ENCODE measurements around the gene RPL5. TPM values are rescaled to one million over a fixed set of nuclear protein-coding genes. Genes with fewer than 3 reads are reported as not detected.
"Not testable (repeated sequence)": the region's sequence is repeated elsewhere in the genome, so short reads cannot be mapped to it uniquely, and the experiment has no call there.

RPL5 gene
- 1,000 to 10,000 TPM; 1,253 to 1,604 TPM for total RNA-seq

- Mint-ChIP-seq H3K36me3 (ENCODE audit: low read depth) (peaks cover 54% of the 10 kb centered on the region), H3K27me3 (no peaks in the 10 kb centered on the region), H3K9me3 (no peaks in the 10 kb centered on the region), H3K4me3 (peak within 1 kb of the TSS; percentile 97), H3K27ac (peak within 1 kb of the TSS; percentile 100), H3K4me1 (peaks cover 18% of the 10 kb centered on the region)
- ATAC-seq (replicated peaks) = peak; percentile 92
Measured at GRCh38 chr1:92831762-92832536, at the start of gene RPL5. RPL5 (plus strand) TSS chr1:92832040; CDS start chr1:92832115, 75 bp downstream.

GRCh38 chr1:92783550-92783949 lies 48.3 kb upstream of the RPL5 start:
- not testable (repeated sequence) for H3K27ac Mint-ChIP-seq; H3K4me1 Mint-ChIP-seq; ATAC-seq (replicated peaks); H3K9me3 Mint-ChIP-seq; H3K36me3 Mint-ChIP-seq (ENCODE audit: low read depth)
- Mint-ChIP-seq H3K4me3 (peak overlapping the region; percentile 69), H3K27me3 (peaks cover 39% of the 10 kb centered on the region)

- peaks cover 5% of the 10 kb centered on the region for H3K4me1 Mint-ChIP-seq
- peak overlapping the region; percentile 69 for H3K4me3 Mint-ChIP-seq
- no peaks in the 10 kb centered on the region for H3K9me3 Mint-ChIP-seq
- peaks cover 39% of the 10 kb centered on the region for H3K27me3 Mint-ChIP-seq
- peak; percentile 76 for ATAC-seq (replicated peaks)
- H3K36me3 Mint-ChIP-seq (ENCODE audit: low read depth) = no peaks in the 10 kb centered on the region
- no peak overlapping the region for H3K27ac Mint-ChIP-seq
Measured at GRCh38 chr1:92784021-92784638, 47.7 kb upstream of the RPL5 start.

DNA sequence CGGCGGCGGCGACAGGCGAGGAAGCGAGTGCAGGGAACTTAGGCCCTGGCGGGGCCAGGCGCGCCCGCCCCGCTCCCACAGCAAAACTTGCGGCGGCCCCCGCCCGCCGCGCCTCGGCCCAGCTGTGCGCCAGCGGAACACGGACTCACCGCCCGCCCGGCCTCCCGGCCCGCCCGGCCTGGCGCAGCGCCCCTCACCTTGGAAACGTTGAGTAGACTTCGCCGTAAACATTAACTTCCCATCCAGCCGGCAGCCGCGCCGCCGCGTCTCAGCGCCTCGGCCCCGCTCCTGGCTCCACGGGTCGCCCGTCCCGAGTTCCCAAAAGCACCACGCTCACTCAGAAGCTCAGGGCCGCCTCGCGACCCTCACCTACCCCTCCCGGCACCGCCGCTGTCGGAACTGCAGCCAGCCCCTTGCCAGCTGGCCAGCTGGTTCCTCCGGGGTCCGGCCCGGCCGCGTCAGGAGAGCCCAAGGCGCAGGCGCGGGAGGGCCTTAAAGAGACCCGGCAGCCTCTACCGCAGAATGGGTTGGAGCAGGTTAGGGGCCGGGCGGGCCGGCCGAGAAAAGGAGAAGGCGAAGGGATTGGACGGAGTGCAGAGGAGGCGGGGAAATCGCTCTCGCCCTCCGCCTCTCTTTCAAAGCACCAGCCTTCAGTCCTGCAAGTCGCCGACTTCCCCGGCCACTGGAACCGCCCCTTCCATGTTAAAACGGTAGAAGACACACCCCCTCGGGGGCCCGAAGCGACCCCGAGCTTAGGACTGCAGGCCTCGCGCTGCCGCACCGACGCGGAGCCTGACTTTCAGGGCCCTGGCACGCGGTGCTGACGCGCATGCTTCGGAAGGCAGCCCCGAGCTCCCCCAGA lies 47.0 kb upstream of the RPL5 start, which contains the start of gene EVI5:
TSS of gene EVI5 (minus strand) at position 470 of the 862 bp plus-strand sequence. CDS start 48,562 bp downstream, outside the sequence.
- H3K27me3 Mint-ChIP-seq = peaks cover 34% of the 10 kb centered on the region
- H3K4me3 Mint-ChIP-seq = peak within 1 kb of the TSS; percentile 69
- no peaks in the 10 kb centered on the region for H3K9me3 Mint-ChIP-seq
- no peaks in the 10 kb centered on the region for H3K36me3 Mint-ChIP-seq (ENCODE audit: low read depth)
- peaks cover 5% of the 10 kb centered on the region for H3K4me1 Mint-ChIP-seq
- H3K27ac Mint-ChIP-seq = no peak within 1 kb of the TSS
- ATAC-seq (replicated peaks) = peak; percentile 84

GRCh38 chr1:92786111-92786901 lies 45.5 kb upstream of the RPL5 start:
- peak overlapping the region; percentile 24 for H3K4me3 Mint-ChIP-seq
- no peaks in the 10 kb centered on the region for H3K36me3 Mint-ChIP-seq (ENCODE audit: low read depth)
- H3K9me3 Mint-ChIP-seq = no peaks in the 10 kb centered on the region
- H3K27me3 Mint-ChIP-seq = peaks cover 36% of the 10 kb centered on the region
- no peak overlapping the region for H3K27ac Mint-ChIP-seq
- peaks cover 10% of the 10 kb centered on the region for H3K4me1 Mint-ChIP-seq
- no peak for ATAC-seq (replicated peaks)

DNA sequence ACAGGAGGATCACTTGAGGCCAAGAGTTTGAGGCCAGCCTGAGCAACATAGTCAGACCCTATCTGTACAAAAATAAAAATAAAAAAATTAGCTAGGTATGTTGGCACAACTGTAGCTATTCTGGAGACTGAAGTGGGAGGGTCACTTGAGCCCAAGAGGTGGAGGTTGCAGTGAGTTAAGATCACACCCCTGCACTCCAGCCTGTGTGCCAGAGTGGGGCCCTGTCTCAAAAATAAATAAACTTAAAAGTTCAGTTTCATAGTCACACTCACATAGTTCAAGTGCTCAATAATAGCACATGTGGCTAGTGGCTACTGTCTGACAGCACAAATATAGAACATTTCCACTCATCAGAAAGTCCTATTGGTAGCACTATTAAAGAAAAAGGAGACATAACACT lies 41.8 kb upstream of the RPL5 start:
- Mint-ChIP-seq H3K27me3 (peaks cover 51% of the 10 kb centered on the region), H3K4me3 (no peak overlapping the region), H3K36me3 (ENCODE audit: low read depth) (no peaks in the 10 kb centered on the region), H3K27ac (no peak overlapping the region), H3K9me3 (no peaks in the 10 kb centered on the region), H3K4me1 (peaks cover 5% of the 10 kb centered on the region)
- ATAC-seq (replicated peaks) = no peak

- H3K9me3 Mint-ChIP-seq = no peaks in the 10 kb centered on the region
- H3K27ac Mint-ChIP-seq = no peak overlapping the region
- H3K27me3 Mint-ChIP-seq = peaks cover 51% of the 10 kb centered on the region
- peaks cover 5% of the 10 kb centered on the region for H3K4me1 Mint-ChIP-seq
- peak; percentile 70 for ATAC-seq (replicated peaks)
- H3K36me3 Mint-ChIP-seq (ENCODE audit: low read depth) = no peaks in the 10 kb centered on the region
- no peak overlapping the region for H3K4me3 Mint-ChIP-seq
Measured at GRCh38 chr1:92790867-92791266, 41.0 kb upstream of the RPL5 start.

GRCh38 chr1:92791487-92792066 lies 40.3 kb upstream of the RPL5 start:
- H3K4me3 Mint-ChIP-seq = no peak overlapping the region
- no peak overlapping the region for H3K27ac Mint-ChIP-seq
- H3K4me1 Mint-ChIP-seq = peaks cover 5% of the 10 kb centered on the region
- ATAC-seq (replicated peaks) = no peak
- peaks cover 49% of the 10 kb centered on the region for H3K27me3 Mint-ChIP-seq
- no peaks in the 10 kb centered on the region for H3K9me3 Mint-ChIP-seq
- no peaks in the 10 kb centered on the region for H3K36me3 Mint-ChIP-seq (ENCODE audit: low read depth)

GRCh38 chr1:92792340-92792782 lies 39.5 kb upstream of the RPL5 start:
- Mint-ChIP-seq H3K27me3 (peaks cover 43% of the 10 kb centered on the region), H3K9me3 (no peaks in the 10 kb centered on the region), H3K4me3 (no peak overlapping the region), H3K4me1 (peaks cover 5% of the 10 kb centered on the region), H3K27ac (no peak overlapping the region), H3K36me3 (ENCODE audit: low read depth) (no peaks in the 10 kb centered on the region)
- no peak for ATAC-seq (replicated peaks)

DNA sequence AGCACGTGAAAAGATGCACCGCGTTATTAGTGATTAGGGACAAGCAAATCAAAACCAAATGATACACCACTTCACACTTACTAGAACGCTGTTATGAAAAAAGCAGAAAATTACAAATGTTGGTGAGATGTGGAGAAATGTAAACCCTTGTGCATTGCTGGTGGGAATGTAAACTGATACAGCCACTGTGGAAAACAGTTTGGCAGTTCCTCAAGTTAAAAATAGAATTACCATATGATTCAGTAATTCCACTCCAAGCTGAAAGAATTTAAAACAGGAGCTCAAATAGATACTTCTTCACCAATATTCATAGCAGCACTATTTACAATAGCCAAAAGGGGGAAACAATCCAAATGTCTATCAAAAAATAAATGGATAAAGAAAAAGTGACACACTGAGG lies 36.7 kb upstream of the RPL5 start:
- H3K4me3 Mint-ChIP-seq = no peak overlapping the region
- peaks cover 40% of the 10 kb centered on the region for H3K27me3 Mint-ChIP-seq
- no peak for ATAC-seq (replicated peaks)

GRCh38 chr1:92797297-92797696 lies 34.5 kb upstream of the RPL5 start:
- Mint-ChIP-seq H3K9me3 (no peaks in the 10 kb centered on the region), H3K27ac (no peak overlapping the region), H3K4me1 (no peaks in the 10 kb centered on the region), H3K4me3 (no peak overlapping the region), H3K36me3 (ENCODE audit: low read depth) (no peaks in the 10 kb centered on the region), H3K27me3 (peaks cover 29% of the 10 kb centered on the region)
- no peak for ATAC-seq (replicated peaks)

More for the DNA sequence above, 36.7 kb upstream of the RPL5 start:
- no peaks in the 10 kb centered on the region for H3K9me3 Mint-ChIP-seq
- H3K36me3 Mint-ChIP-seq (ENCODE audit: low read depth) = no peaks in the 10 kb centered on the region
- peaks cover 5% of the 10 kb centered on the region for H3K4me1 Mint-ChIP-seq
- no peak overlapping the region for H3K27ac Mint-ChIP-seq

- Mint-ChIP-seq H3K36me3 (ENCODE audit: low read depth) (no peaks in the 10 kb centered on the region), H3K9me3 (no peaks in the 10 kb centered on the region), H3K4me1 (no peaks in the 10 kb centered on the region), H3K27me3 (peaks cover 24% of the 10 kb centered on the region), H3K27ac (no peak overlapping the region), H3K4me3 (no peak overlapping the region)
- no peak for ATAC-seq (replicated peaks)
Measured at GRCh38 chr1:92797961-92798360, 33.9 kb upstream of the RPL5 start.

GRCh38 chr1:92803140-92803887 lies 28.5 kb upstream of the RPL5 start:
- H3K36me3 Mint-ChIP-seq (ENCODE audit: low read depth) = no peaks in the 10 kb centered on the region
- no peak overlapping the region for H3K4me3 Mint-ChIP-seq
- peaks cover 4% of the 10 kb centered on the region for H3K27me3 Mint-ChIP-seq
- no peaks in the 10 kb centered on the region for H3K4me1 Mint-ChIP-seq
- no peak for ATAC-seq (replicated peaks)
- H3K27ac Mint-ChIP-seq = no peak overlapping the region
- no peaks in the 10 kb centered on the region for H3K9me3 Mint-ChIP-seq

Data from activated T-helper 17 cell treated with anti-CD3 and anti-CD28 coated beads, Interleukin-2, amount 50 U/mL, for 72 hours (primary cell).